IPS-18a (cell line): ENCODE measurements around the gene SAMD5.

ENCODE experiments used
- H3K27ac ChIP-seq: one replicate; pipeline ENCODE4 v1.5.1; 2013; ENCODE audit warnings: low read length
- H3K27me3 ChIP-seq: one replicate; pipeline ENCODE4 v1.6.1; 2013; ENCODE audit warnings: mild to moderate bottlenecking, low read length; ENCODE audit not compliant: control insufficient read depth, insufficient read depth
- H3K36me3 ChIP-seq: one replicate; pipeline ENCODE4 v1.6.1; 2013; ENCODE audit warnings: low read depth, low read length; ENCODE audit not compliant: control insufficient read depth
- H3K4me1 ChIP-seq: one replicate; pipeline ENCODE4 v1.6.1; 2013; ENCODE audit warnings: low read depth, low read length; ENCODE audit not compliant: control insufficient read depth
- H3K4me3 ChIP-seq: one replicate; pipeline ENCODE4 v1.5.1; 2013; ENCODE audit warnings: low read length
- H3K9ac ChIP-seq: one replicate; pipeline ENCODE4 v1.6.1; 2013; ENCODE audit warnings: mild to moderate bottlenecking, low read length, moderate library complexity
- H3K9me3 ChIP-seq: one replicate; pipeline ENCODE4 v1.6.1; 2013; ENCODE audit warnings: low read depth, low read length; ENCODE audit not compliant: control insufficient read depth

The SAMD5 gene

DNA sequence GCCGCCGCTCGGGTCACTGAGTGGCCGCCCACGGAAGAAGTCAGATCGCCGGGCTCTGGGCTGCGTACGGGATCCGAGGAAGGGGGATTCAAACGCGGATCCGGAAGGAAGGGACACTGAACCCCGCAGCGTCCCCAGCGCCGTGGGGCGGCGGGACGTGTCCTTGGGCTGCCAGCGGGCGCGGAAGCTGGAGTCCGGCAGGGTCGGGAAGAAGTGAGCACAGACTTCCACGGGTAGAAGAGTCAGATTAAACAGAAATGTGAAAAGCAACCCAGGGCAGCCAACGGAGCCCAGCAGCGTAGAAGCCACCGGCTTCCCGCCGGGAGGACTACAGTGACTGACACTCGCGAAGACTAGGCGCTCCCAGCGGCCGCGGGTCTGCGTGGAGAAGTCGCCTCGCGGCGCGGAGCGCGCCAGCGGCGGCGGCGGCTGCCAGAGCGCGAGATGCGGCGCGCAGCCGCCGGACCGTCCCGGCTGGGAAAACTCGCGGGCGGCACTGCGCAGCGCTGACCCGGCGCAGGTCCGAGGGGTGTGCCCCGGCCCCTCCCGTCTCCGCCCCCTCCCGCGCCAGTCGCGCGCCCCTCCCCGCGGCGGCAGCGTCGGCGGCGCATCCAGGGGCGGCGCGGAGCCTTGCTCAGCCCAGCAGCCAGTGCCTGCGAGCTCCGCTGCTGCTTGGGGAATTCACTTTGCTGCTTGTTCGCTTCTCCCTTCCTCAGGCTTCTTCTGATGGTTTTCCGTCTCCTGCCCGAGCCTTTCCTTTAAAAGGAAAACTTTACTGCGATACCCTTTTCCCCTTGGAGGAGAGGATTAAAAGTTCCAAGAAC lies at the start of gene SAMD5:
Gene SAMD5, plus strand, starts transcription at position 649 of the 824 bp plus-strand sequence. CDS start 239 bp downstream, outside the sequence.
- Histone ChIP-seq H3K9me3 (no peaks in the 10 kb centered on the region), H3K4me1 (peaks cover 17% of the 10 kb centered on the region), H3K4me3 (peak within 1 kb of the TSS; percentile 73), H3K36me3 (no peaks in the 10 kb centered on the region), H3K9ac (no peak within 1 kb of the TSS), H3K27ac (no peak within 1 kb of the TSS), H3K27me3 (peaks cover 99% of the 10 kb centered on the region)

DNA sequence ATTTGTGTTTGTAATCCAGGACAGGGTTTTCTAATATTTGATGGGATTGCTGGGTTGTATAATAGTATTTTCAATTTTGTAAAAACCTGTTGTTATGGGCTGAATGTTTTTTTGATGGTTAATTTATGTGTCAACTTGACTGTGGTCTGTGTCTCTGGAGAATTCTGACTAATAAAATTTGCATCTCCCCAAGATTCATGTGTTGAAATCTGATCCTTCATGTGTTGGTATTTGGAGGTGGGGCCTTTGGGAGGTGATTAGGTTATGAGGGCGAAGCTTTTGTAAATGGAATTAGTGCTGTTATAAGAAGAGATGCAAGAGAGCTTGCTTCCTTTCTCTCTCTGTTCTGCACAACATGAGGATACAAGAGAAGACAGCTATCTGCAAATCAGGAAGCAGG lies 48.7 kb upstream of the SAMD5 start:
- H3K4me1 ChIP-seq = no peaks in the 10 kb centered on the region
- no peak overlapping the region for H3K4me3 ChIP-seq
- no peaks in the 10 kb centered on the region for H3K36me3 ChIP-seq
- H3K9me3 ChIP-seq = no peaks in the 10 kb centered on the region
- no peak overlapping the region for H3K27ac ChIP-seq
- H3K27me3 ChIP-seq = no peaks in the 10 kb centered on the region
- no peak overlapping the region for H3K9ac ChIP-seq

DNA sequence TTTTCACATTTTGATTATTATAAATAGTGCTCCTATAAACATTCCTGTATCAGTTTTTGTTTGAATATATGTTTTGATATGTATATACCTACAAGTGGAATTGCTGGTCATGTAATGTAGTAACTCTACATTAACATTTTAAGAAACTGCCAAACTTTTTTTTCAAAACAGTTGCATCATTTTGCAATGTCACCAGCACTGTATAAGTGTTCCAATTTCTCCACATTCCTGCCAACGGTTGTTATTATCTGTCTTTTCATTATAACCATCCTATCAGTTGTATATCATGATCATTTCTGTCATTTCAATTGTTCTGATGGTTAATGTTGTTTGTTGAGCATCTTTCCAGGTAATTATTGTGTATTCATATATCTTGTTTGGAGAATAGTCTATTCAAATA lies 44.8 kb upstream of the SAMD5 start:
- no peaks in the 10 kb centered on the region for H3K36me3 ChIP-seq
- no peaks in the 10 kb centered on the region for H3K4me1 ChIP-seq
- no peaks in the 10 kb centered on the region for H3K27me3 ChIP-seq
- no peaks in the 10 kb centered on the region for H3K9me3 ChIP-seq
- no peak overlapping the region for H3K4me3 ChIP-seq
- H3K27ac ChIP-seq = no peak overlapping the region
- H3K9ac ChIP-seq = no peak overlapping the region

DNA sequence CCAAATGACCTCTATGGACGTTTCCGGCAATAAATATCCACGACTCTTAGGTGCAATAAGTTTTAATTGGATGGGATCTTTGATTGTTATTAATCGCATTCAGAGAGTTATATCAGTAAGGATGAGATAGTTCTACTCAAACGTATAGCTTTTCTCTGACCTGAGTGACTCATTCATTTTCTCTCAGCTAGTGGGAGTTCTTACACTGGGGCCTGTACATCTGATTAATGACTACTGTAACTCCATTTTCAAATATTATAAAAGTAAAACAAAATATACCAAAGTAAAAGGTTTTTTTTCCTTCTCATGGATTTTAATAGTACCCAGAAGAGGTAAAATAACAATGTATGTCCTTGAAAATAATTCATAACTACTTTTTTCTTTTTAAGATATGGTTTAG lies 41.1 kb upstream of the SAMD5 start:
- Histone ChIP-seq H3K36me3 (no peaks in the 10 kb centered on the region), H3K9ac (no peak overlapping the region), H3K27me3 (no peaks in the 10 kb centered on the region), H3K9me3 (no peaks in the 10 kb centered on the region), H3K4me1 (no peaks in the 10 kb centered on the region), H3K27ac (no peak overlapping the region), H3K4me3 (no peak overlapping the region)

DNA sequence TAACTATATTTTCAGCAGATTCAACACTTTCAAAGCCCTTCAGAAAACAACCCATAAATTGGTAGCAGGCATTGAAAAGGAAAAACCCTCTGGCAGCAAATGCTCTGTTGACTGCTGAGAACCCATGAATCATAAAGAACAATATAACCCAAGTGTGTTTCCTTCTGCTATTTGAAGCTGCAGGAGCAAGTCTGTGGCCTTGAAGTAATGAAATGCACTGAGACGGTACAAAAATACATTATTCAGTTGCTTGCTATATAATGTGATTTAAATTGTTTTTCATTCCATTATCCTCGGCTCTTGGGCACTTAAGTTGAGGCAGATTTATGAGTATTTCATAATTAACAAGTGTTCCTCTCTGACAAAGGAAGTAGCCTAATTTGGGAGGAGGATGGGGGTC lies 40.6 kb upstream of the SAMD5 start:
- Histone ChIP-seq H3K9me3 (no peaks in the 10 kb centered on the region), H3K9ac (no peak overlapping the region), H3K4me1 (no peaks in the 10 kb centered on the region), H3K36me3 (no peaks in the 10 kb centered on the region), H3K27ac (no peak overlapping the region), H3K27me3 (no peaks in the 10 kb centered on the region), H3K4me3 (no peak overlapping the region)

DNA sequence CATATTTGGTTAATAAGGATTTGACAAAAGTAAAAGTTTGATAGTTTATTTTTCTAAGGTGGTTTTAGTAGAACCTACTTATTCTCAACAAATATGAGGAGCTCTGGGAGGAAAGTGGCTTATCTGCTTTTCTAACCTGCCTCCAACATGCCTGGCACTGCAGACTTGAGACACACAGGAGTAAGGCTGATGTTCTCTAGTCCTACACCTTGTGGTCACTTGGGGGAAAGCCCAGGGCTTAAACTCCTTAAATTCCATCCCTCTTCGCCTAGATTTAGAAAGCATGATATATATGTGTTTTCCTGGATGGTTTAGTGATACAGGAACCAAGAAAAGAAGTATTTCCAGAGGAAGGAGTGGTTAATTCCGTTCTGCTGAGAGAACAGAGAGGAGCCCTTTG lies 39.9 kb upstream of the SAMD5 start:
- no peaks in the 10 kb centered on the region for H3K4me1 ChIP-seq
- H3K27ac ChIP-seq = no peak overlapping the region
- H3K9ac ChIP-seq = no peak overlapping the region
- H3K9me3 ChIP-seq = no peaks in the 10 kb centered on the region
- no peak overlapping the region for H3K4me3 ChIP-seq
- H3K27me3 ChIP-seq = no peaks in the 10 kb centered on the region
- no peaks in the 10 kb centered on the region for H3K36me3 ChIP-seq

DNA sequence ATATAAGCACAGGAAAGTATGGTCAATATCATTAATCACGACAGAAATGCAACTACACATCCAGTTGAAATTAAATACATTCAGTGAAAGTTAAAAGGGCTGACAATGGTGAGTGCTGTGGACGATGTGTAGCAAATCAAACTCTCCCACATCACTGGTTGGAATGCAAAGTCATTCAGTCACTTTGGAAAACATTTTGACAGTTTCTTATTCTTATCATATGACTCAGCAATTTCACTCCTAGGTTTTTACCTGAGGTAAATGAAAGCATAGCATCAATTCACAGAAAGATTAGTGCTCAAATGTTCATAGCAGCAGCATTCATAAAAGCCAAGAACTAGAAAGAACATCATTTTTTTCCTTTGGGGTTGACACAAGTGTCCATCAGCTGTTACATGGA lies 28.6 kb upstream of the SAMD5 start:
- no peaks in the 10 kb centered on the region for H3K4me1 ChIP-seq
- no peak overlapping the region for H3K9ac ChIP-seq
- no peaks in the 10 kb centered on the region for H3K9me3 ChIP-seq
- no peak overlapping the region for H3K4me3 ChIP-seq
- no peaks in the 10 kb centered on the region for H3K27me3 ChIP-seq
- H3K27ac ChIP-seq = no peak overlapping the region
- no peaks in the 10 kb centered on the region for H3K36me3 ChIP-seq

DNA sequence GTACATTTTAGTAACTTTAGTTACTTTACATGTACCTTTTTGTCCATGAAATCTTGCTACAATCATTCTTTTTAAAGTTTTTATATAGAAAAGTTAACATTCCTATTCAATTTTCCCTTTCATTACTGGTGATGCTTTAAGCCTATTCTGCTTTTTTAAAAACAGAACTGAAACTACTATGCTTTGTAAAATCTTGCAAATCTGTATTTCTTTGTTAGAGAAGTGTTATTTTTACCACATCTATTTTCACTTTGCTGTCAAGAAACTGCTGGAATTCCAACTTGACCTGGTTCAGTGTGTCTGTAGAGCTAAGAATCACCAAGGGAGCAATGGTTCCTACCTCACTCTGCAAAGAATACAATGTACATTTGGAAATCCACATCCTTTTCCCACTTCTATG lies 21.8 kb upstream of the SAMD5 start:
- Histone ChIP-seq H3K9me3 (no peaks in the 10 kb centered on the region), H3K27ac (no peak overlapping the region), H3K4me3 (no peak overlapping the region), H3K4me1 (no peaks in the 10 kb centered on the region), H3K36me3 (no peaks in the 10 kb centered on the region), H3K9ac (no peak overlapping the region), H3K27me3 (no peaks in the 10 kb centered on the region)

DNA sequence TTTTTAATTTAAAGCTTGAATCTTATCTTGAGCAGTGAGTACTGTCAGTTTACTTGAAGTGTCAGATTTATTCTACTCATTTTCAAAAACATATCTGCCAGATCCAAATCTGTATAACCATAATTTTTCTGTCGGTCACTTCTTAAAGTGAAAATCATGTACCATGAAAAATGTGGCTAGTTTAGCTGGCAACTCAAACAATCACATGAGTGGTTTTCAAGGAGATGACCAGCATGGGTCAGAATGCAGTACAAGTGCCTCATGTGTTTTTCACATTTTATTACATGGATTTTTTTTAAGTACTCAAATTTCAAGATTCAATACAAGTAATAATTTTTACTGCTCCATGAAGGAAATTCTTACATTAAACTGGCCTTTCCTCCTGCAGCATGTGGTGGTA lies 11.0 kb upstream of the SAMD5 start:
- Histone ChIP-seq H3K27me3 (peaks cover 36% of the 10 kb centered on the region), H3K9ac (no peak overlapping the region), H3K27ac (no peak overlapping the region), H3K4me3 (no peak overlapping the region), H3K4me1 (no peaks in the 10 kb centered on the region), H3K9me3 (no peaks in the 10 kb centered on the region), H3K36me3 (no peaks in the 10 kb centered on the region)

DNA sequence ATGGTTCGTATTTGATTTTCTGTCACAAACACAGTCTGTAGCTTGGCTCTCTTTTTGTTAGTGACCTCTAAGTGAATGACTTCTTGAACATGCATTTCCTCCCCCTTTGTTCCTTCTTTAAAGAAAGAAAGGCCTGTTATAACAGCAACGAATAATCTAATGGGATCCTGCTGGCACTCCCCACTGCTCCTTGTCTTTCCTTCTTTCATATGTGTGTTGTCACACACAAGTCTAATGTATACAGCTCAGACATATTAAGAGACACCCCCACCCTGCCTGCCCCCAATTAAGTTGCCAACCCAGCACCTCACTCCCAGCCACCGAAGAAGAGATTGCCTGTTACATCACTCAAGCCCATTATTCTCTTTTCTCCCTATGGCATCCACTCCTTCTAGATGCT lies 4.9 kb upstream of the SAMD5 start:
- Histone ChIP-seq H3K9me3 (no peaks in the 10 kb centered on the region), H3K36me3 (no peaks in the 10 kb centered on the region), H3K4me3 (no peak overlapping the region), H3K9ac (no peak overlapping the region), H3K4me1 (peaks cover 17% of the 10 kb centered on the region), H3K27me3 (peaks cover 97% of the 10 kb centered on the region), H3K27ac (no peak overlapping the region)

DNA sequence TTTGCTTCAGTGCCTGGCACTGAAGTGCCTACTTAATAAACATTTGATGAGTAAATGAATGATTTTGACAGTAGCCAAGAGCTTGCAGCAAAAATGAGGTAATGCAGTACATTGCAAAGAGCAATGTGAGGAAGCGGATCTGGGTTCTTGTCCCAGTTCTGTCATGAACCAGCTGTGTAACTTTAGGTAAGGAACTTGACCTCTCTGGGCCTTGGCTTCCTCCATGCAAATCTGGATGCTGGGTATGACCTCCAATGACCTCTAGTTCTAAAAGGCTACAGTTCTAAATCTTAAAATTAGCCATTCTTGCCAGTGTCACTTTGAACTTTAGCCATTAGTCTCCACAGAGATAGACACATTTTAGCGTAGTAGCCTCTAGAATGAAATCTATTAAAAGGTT lies 3.6 kb upstream of the SAMD5 start:
- Histone ChIP-seq H3K36me3 (no peaks in the 10 kb centered on the region), H3K4me1 (peaks cover 20% of the 10 kb centered on the region), H3K9me3 (no peaks in the 10 kb centered on the region), H3K4me3 (no peak overlapping the region), H3K9ac (no peak overlapping the region), H3K27ac (no peak overlapping the region), H3K27me3 (peaks cover 100% of the 10 kb centered on the region)

DNA sequence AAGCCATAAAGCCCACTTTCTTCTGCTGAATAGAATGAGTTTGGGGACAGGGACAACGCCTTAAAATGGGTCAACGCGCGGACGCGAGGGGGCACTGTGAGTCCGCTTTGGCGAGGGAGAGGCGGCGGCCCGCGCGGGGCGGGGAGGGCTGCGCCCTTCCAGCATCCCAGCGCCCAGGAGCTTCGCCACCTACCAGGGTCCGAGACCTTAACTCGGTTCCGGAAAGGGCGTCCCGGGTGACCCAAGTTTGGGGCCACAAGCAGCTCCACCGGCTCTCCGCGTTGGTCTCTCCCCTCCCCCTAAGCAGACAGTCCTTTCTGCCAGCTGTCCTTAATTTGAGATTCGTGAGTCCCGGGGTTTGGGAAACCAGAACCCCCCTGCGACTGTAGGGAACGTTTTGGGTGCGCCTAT lies 1.8 kb upstream of the SAMD5 start:
- Histone ChIP-seq H3K27me3 (peaks cover 100% of the 10 kb centered on the region), H3K9me3 (no peaks in the 10 kb centered on the region), H3K27ac (no peak overlapping the region), H3K4me1 (peaks cover 20% of the 10 kb centered on the region), H3K36me3 (no peaks in the 10 kb centered on the region), H3K4me3 (peak overlapping the region; percentile 73), H3K9ac (no peak overlapping the region)
